Endodermal cell (in vitro differentiated cells): ENCODE data around the gene MYO5B. TPM values are rescaled to one million over a fixed set of nuclear protein-coding genes. Genes with fewer than 3 reads are reported as not detected.

Experiments used
- DNase-seq: peaks from one replicate; pipeline ENCODE4 v3.0.0-alpha.2; 2017
- H3K27ac ChIP-seq: 2 replicates; pipeline ENCODE4 v1.5.1; 2013; ENCODE audit warnings: mild to moderate bottlenecking, low read depth, low read length, moderate library complexity
- H3K27me3 ChIP-seq: 2 replicates; pipeline ENCODE4 v1.6.1; 2013; ENCODE audit warnings: mild to moderate bottlenecking, low read length, moderate library complexity; ENCODE audit not compliant: insufficient read depth, control insufficient read depth, poor library complexity, severe bottlenecking
- H3K36me3 ChIP-seq: 2 replicates; pipeline ENCODE4 v1.7.0; 2013; ENCODE audit warnings: mild to moderate bottlenecking, low read length, moderate library complexity; ENCODE audit not compliant: control insufficient read depth, insufficient read depth
- H3K4me1 ChIP-seq: one replicate; pipeline ENCODE4 v1.7.0; 2013; ENCODE audit warnings: low read length; ENCODE audit not compliant: control insufficient read depth, insufficient read depth
- H3K4me3 ChIP-seq: 2 replicates; pipeline ENCODE4 v1.5.1; 2013; ENCODE audit warnings: mild to moderate bottlenecking, low read length, moderate library complexity
- H3K9ac ChIP-seq: 2 replicates; pipeline ENCODE4 v1.6.1; 2013; ENCODE audit warnings: mild to moderate bottlenecking, low read length, moderate library complexity; ENCODE audit not compliant: poor library complexity, severe bottlenecking; ENCODE audit errors: extremely low read depth
- H3K9me3 ChIP-seq: 2 replicates; pipeline ENCODE4 v1.6.1; 2013; ENCODE audit warnings: mild to moderate bottlenecking, low read length, moderate library complexity; ENCODE audit not compliant: control insufficient read depth
- H3K27ac Mint-ChIP-seq: 2 replicates; pipeline ENCODE4 v1.8.0; 2020; ENCODE audit warnings: mixed read lengths
- H3K27me3 Mint-ChIP-seq: 2 replicates; pipeline ENCODE4 v1.8.0; 2021; ENCODE audit warnings: mild to moderate bottlenecking, mixed read lengths; ENCODE audit not compliant: insufficient read depth
- H3K36me3 Mint-ChIP-seq: 2 replicates; pipeline ENCODE4 v1.8.0; 2020; ENCODE audit warnings: low read depth, mixed read lengths
- H3K4me1 Mint-ChIP-seq: 2 replicates; pipeline ENCODE4 v1.8.0; 2020; ENCODE audit warnings: mixed read lengths
- H3K4me3 Mint-ChIP-seq: 2 replicates; pipeline ENCODE4 v1.8.0; 2020; ENCODE audit warnings: mild to moderate bottlenecking, moderate library complexity, mixed read lengths
- H3K9me3 Mint-ChIP-seq: 2 replicates; pipeline ENCODE4 v1.8.0; 2020; ENCODE audit warnings: mild to moderate bottlenecking, mixed read lengths
- WGBS, 2 experiments: methylation state at CpG; one replicate each; pipeline versions ENCODE4 v1.1.5 to v1.1.7; 2013; ENCODE audit warnings: missing lambda C conversion rate in 2 of 2, mixed read lengths in 1 of 2; ENCODE audit not compliant: insufficient coverage in 1 of 2, insufficient read length in 1 of 2; 5-methylcytosine and 5-hydroxymethylcytosine counted together
- total RNA-seq, 2 donors: library from RNA; stranded (reverse); fragmentation: NEBNext Ultra II Directional in 1 of 2; extraction: Animal tissue kit (Norgen Biotek cat#: 25700) in 1 of 2; gene quantifications; 2 replicates in 1 of 2; 3 replicates in 1 of 2; pipeline ENCODE4 v1.2.1, GENCODE V29; 2021
- TF ChIP-seq, protein P1 (sequence below): fragments of 200-600 bp; sonication (generic); conservative IDR thresholded peaks from 2 replicates; pipeline ENCODE4 v1.5.0; 2021; ENCODE audit warnings: antibody characterized with exemption, mild to moderate bottlenecking

MYO5B gene
- total RNA-seq, 2 donors from 2014 or later = 12.2 to 16.8 TPM

DNA sequence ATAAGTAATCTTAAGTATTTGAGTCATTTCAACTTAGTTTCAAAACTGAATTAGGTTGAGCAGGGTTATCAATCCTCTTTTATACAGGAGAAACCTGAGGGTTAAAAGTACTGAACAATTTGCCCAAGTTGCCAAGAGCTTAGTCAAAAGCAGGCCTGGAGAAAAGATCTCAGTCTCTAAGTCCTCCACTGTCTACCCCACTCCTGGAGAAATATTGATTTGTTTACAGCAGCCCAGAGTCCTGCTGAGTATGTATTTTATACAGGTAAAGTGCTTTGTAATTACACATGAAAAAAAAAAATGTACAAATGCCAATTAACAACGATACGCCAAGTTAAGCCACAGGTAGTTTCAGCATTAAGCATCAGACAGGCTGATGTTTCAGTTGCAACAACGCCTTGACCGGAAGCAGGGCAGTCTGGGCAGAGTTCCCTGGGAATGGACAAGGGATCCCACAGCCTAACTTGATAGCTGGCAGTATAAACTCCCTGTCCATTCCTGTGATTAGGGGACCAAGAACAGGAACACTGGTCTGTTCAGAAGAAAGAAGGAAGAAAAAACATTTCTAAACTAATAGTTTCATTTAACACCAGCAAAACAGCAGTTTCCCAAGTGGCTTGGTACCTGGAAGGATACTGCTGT lies 132.9 kb downstream of the MYO5B start:
- Histone ChIP-seq H3K36me3 (no peaks in the 10 kb centered on the region), H3K27ac (no peak overlapping the region), H3K9ac (no peak overlapping the region), H3K9me3 (no peaks in the 10 kb centered on the region), H3K4me3 (no peak overlapping the region), H3K27me3 (peaks cover 36% of the 10 kb centered on the region), H3K4me1 (no peaks in the 10 kb centered on the region)
- Mint-ChIP-seq H3K27ac (no peak overlapping the region), H3K27me3 (peaks cover 17% of the 10 kb centered on the region), H3K36me3 (no peaks in the 10 kb centered on the region), H3K4me3 (no peak overlapping the region), H3K4me1 (peaks cover 2% of the 10 kb centered on the region), H3K9me3 (no peaks in the 10 kb centered on the region)
- DNase-seq = no peak
- WGBS, 2 experiments = 93 to 94% methylated on average over 4 of the region's 4 CpGs
- TF ChIP-seq, protein P1, sequence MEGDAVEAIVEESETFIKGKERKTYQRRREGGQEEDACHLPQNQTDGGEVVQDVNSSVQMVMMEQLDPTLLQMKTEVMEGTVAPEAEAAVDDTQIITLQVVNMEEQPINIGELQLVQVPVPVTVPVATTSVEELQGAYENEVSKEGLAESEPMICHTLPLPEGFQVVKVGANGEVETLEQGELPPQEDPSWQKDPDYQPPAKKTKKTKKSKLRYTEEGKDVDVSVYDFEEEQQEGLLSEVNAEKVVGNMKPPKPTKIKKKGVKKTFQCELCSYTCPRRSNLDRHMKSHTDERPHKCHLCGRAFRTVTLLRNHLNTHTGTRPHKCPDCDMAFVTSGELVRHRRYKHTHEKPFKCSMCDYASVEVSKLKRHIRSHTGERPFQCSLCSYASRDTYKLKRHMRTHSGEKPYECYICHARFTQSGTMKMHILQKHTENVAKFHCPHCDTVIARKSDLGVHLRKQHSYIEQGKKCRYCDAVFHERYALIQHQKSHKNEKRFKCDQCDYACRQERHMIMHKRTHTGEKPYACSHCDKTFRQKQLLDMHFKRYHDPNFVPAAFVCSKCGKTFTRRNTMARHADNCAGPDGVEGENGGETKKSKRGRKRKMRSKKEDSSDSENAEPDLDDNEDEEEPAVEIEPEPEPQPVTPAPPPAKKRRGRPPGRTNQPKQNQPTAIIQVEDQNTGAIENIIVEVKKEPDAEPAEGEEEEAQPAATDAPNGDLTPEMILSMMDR = no peak

DNA sequence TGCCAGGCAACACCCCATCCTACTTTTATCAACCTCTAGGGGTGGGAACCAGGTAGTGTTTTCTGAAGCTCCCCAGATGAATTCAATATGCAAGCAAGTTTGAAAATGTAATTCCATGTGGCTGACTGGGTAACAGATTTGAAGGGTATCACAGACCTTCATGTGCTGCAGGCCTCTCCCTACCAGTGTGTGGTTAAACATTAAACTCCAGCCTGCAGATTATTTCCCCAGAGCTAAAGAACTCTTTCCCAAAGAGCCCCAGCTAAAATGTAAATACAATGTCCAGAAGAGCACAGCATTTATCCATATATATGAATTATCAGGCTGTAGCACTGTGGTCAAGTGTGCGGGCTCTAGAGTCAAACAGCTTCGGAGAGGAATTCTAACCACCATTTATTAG lies 134.1 kb downstream of the MYO5B start:
- DNase-seq = no peak
- H3K4me3 Mint-ChIP-seq = no peak overlapping the region
- Histone ChIP-seq H3K9ac (no peak overlapping the region), H3K27me3 (peaks cover 45% of the 10 kb centered on the region), H3K4me3 (no peak overlapping the region), H3K9me3 (no peaks in the 10 kb centered on the region), H3K36me3 (no peaks in the 10 kb centered on the region), H3K4me1 (no peaks in the 10 kb centered on the region), H3K27ac (no peak overlapping the region)
- peaks cover 2% of the 10 kb centered on the region for H3K4me1 Mint-ChIP-seq
- 95 to 100% methylated on average over 1 to 2 of the region's 2 CpGs for WGBS, 2 experiments
- no peaks in the 10 kb centered on the region for H3K36me3 Mint-ChIP-seq
- peaks cover 20% of the 10 kb centered on the region for H3K27me3 Mint-ChIP-seq
- TF ChIP-seq, protein P1 = no peak
- H3K27ac Mint-ChIP-seq = no peak overlapping the region
- H3K9me3 Mint-ChIP-seq = no peaks in the 10 kb centered on the region

DNA sequence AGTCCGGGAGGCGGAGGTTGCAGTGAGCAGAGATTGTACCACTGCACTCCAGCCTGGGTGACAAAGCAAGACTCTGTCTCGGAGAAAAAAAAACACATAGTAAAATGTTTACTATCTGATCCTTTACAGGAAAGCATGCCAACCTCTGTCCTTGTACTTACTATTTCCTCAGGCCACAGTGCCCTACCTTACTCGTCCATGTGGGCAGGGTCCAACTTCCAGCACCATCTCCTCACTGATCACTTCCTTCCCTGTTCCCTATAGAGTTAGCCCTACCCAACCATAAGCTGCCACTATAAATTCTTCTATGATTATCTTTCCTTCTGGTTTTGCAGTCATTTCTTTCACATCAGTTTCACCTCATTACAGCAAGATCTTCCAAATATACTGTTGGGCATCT lies 136.2 kb downstream of the MYO5B start:
- Mint-ChIP-seq H3K4me3 (no peak overlapping the region), H3K4me1 (peaks cover 2% of the 10 kb centered on the region), H3K27me3 (peaks cover 30% of the 10 kb centered on the region), H3K36me3 (no peaks in the 10 kb centered on the region), H3K27ac (no peak overlapping the region), H3K9me3 (no peaks in the 10 kb centered on the region)
- Histone ChIP-seq H3K9ac (no peak overlapping the region), H3K36me3 (no peaks in the 10 kb centered on the region), H3K4me3 (no peak overlapping the region), H3K27ac (no peak overlapping the region), H3K27me3 (peaks cover 45% of the 10 kb centered on the region), H3K4me1 (no peaks in the 10 kb centered on the region), H3K9me3 (no peaks in the 10 kb centered on the region)
- WGBS, 2 experiments = 87 to 92% methylated on average over 4 of the region's 4 CpGs
- TF ChIP-seq, protein P1 = no peak
- DNase-seq = no peak
